Measurements from ENCODE around the gene ROMO1.

DNA sequence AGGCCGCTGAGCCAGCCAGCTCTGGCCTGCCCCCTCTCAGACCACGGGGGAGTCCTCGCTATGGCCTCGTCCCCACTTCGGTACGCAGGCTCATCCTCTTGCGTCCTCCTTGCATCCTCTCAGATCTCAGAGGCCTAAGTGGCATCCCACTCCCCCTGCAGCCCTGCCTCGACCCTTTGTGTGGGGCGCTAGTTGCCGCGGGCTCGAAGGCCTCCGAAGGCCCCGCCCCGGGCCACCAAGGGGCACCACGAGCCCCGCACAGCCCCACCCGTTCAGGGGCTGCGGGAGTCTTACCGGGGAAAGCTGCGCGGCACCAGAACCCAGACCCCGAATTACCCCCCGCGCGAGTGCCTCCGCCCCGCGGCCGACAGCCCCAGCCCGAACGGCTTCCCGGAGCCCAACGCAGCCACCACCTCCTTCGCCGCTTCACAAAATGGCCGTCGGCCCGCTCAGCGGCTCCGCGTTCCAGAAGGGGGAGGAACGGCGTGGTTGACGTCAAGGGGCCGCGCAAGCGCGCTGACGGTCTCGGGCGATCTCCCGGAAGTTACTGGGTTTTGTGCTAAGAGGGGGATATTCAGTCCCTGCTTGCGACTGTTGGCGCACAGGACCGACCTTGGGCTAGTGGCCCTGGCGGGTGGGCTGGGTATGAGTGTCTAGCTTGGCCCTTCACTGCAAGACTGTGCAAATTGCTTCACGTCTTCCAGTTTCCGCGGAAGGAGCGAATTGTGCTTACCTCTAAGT is 34.6 kb upstream of the ROMO1 start, which contains the start of the genes CPNE1 and RBM12:
- TF ChIP-seq BHLHE40 (IDR thresholded peaks at IDR 0.05; ENCODE audit: borderline replicate concordance) (no peak), TARDBP (IDR thresholded peaks at IDR 0.05) (no peak), FOXK2 (IDR thresholded peaks at IDR 0.05) (no peak), ELF4 (IDR thresholded peaks at IDR 0.05) (peak; percentile 93), ZNF384 (IDR thresholded peaks at IDR 0.05) (no peak), FOXM1 (IDR thresholded peaks at IDR 0.05; ENCODE audit: borderline replicate concordance) (no peak), SUZ12 (IDR thresholded peaks at IDR 0.05) (no peak)
